GM18511 (cell line): ENCODE measurements around the gene DIS3L2.
"Not testable (repeated sequence)": the region's sequence is repeated elsewhere in the genome, so short reads cannot be mapped to it uniquely, and the experiment has no call there.

ENCODE experiments used
- ATAC-seq: cut with Tn5 transposase; IDR thresholded peaks from one replicate; pipeline ENCODE4 v1.9.1; 2021; ENCODE audit warnings: mild to moderate bottlenecking, moderate library complexity; ENCODE audit not compliant: unreplicated experiment

DIS3L2 gene

DNA sequence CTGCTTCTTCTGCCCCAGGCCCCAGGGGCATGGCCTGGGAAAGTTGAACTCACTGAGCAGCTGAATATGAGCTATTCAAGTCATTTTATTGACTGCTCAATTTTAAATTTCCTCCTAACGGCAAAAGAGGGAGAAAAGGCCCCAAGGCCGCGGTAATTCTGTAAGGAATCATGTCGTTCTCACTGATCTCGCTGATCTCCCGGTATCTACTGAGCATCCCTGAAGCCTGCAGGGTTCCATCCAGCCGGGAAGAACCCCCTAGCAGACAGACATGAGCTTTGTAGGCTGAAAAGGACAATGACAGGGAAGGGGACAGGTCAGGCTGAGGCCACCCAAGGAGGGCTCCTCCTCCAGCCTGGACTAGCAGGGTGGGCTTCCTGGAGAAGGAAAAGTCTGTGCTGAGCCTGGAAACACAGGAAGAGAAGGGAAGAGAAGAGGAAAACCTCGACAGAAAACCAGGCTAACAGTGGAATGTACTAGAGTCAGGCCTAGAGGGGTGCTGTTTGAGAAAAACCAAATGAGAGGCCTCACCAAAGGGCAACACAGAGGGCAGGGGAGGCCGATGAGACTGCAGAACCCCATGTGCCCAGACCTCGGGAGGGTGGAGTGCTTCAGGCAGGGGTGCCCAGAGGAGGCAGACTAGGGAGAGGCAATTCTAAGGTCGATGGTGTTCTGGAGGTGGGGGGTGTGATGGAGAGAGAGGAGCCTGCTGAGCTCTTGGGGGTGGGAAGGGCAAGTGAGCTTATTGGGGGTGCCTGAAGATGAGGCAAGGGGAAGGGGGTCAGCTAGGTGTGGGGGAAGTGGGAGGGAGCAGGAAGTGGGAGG, 32.4 kb upstream of the DIS3L2 start:
- ATAC-seq: no peak

DNA sequence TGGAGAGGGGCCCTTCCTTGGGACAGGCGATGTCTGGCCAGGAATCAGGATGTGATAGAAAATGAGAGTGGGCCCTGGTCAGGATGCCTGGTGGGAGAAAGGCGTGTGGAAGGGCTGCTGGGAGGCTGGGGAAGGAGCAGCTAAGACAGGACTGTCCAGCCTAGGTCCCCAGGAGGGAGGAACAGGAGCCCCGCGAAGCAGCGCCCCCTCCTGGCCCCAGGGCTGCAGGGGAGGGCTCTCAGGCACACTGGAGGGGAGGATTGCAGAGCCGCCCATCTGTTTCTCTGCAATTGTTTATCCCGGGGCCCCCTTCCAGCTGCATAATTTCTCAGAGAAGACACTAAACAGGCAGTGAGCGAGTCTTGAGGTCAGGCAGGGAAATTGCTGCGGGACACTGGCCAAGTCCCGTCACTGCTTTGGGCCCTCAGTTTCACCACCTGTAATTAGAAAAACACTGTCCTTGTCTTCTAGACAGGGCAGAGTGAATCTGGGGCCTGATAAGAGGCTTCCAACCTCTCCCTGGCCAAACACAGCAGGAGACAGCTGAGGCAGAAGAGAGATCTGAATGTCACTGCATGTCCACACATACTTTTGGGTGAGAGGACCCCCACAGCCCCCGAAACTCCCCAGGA, 31.4 kb upstream of the DIS3L2 start:
- ATAC-seq: no peak

DNA sequence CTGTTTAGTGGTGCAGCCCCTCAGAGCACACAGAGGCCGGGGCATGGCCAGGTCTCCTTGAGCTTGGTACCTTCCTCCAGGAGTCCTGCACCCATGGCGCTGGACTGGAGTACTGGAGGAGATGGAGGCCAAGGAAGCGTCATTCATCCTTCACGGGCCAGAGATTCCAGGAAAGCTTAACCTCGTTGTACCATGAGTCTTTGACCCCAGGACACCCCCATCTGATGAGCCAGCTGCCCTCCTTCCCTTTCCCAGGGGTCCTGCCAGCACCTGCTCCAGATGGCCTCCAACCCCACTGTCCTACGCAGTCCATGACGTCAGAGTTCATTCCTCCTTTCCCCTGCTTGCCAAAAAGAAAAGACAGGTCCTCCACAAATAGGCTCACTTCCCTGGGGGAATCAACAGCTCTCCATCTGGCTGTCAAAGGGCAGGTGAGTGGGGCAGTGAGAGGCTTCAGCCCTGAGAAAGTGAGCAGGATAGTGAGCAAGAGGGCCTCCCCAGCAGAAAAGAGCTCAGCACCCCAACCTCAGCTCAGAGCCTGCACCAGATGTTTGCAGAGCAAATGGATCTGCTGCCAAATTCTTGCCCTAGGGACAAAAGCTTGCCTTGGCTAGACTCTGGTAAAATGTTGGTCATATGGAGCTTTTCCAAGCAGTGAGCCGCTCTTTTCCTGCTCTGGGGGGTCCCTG, 30.8 kb upstream of the DIS3L2 start:
- no peak for ATAC-seq

DNA sequence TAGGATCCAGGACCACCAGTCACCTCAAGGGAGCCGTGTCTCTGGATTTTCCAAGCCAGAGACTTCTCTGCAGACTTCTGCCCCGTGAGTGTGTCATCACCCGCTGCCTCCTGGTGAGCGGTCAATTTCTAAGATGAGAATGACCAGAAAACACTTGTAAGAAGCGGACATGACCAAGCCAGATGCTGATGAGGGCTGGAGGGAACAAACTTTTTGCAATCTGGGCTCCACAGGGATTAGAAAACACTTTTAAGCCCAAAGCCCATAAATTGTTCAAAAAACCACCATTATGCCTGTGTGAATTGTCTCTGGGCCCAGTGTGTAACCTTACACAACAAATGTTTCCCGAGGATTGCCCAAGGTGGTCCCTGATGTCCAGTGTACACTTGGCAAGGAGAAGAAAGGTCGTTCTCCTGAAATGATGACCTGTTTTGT, 30.0 kb upstream of the DIS3L2 start:
- ATAC-seq: no peak

DNA sequence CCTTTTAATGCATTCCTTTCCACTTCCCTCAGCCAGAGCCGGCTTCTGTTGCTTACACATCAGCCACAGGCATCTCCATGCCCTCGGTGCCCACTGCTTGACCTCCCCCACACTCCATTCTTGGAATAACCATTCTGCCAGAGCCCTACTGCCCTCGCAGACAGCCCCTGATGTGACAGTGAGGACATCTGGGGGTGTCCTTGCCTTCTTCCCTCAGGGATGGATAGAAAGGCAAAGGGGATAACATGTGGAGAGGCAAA, 28.9 kb upstream of the DIS3L2 start:
- no peak for ATAC-seq

DNA sequence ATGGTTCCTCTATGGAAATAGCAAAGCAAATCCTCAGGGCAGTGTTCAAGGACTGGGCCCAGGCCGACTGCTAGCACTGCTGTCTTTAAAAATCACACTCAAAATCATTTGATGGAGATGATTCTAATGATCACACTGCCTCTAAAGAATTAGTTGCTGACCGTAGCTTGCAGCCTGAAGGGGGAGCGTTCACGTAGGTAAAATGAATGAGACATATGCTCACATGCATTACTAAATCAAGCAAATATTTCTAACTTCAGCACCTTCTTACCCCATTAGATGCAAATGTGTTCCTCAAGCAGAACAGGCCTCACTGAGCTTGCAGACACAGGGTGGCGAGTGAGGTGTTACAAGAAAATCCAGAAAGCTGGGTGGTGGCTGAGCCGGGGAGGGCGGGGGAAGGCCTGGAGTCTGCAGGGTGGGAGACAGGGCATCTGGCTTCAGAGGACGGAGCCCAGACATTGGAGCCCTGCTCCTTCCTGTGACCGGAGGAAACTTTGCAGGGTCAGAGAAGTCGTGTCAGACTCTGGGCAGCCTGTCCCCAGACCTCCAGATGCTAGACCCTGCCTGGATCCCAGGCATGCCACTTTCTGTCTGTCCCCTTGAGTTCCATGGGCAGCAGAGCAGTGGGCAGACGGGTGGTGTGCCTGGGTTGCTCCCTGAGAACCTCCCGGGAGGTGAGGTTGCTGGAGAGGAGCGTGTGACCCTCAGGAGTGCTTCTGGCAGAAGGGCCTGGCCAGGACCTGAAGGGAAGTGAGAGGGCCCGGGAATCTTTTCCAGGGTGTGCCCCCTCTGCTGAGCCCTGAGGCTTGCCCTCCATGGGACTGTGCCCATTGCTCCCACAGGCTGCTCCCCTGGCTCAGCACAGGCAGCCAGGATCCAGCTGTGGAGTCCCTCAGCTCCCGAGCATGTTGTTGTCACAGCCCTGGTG, 28.3 kb upstream of the DIS3L2 start:
- no peak for ATAC-seq

DNA sequence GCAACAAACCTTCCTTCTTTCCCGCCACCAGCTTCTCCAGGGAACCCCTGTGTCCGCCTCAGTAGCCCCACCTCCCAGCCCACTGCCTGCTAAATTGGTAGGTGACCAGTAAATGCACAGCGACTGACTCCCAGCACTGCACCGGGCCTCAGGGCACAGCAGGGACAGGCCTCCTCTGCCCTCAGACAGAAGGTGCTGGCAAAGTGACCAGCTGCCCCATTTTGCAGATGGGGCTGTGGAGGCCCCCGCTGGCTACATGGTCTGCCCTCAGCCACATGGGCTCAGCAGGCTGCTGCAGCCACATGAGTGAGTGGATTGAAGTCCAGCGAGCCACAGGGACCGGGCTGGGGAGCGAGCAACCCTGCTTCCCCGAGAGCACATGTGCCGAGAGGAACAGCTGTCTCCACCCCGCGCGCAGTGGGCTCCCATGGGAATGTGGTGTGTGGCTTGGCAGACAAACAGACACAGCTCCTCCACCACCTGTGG, 27.6 kb upstream of the DIS3L2 start:
- no peak for ATAC-seq

DNA sequence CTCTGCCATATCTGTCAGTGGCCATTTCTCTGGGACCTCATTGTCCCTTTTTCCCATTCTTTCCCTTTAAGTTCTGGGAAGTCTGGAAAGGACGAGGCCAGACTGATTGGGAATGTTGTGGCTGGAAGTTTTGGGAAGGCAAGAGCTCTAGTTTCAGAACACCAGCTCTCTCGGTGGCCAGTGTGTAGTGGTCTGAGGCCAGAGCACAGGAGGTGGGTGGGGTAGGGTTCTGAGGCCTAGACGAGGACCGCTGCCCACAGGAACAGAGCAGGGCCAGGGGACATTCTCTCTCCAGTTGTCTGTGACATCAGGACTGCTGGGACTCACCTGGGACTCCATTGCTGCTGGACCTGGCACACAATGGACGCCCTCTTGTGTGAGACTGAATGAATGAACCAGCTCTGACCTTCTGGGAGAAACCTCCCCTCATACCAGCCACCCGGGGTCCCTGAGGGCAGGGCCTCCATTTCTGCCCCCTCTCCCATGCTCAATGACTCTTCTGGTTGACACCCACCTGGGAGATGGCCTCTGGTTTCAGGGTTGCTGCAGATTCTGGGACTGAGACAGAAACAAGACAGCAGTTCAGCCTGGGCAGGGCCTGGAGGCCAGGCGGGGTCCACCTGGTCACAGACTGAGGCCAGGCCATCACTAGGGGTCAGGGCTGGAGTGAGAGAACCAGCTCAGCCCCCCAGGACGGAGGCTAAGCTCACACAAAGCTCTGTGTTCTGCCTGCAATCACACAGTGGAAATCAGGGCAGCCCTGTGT, 26.9 kb upstream of the DIS3L2 start:
- no peak for ATAC-seq

DNA sequence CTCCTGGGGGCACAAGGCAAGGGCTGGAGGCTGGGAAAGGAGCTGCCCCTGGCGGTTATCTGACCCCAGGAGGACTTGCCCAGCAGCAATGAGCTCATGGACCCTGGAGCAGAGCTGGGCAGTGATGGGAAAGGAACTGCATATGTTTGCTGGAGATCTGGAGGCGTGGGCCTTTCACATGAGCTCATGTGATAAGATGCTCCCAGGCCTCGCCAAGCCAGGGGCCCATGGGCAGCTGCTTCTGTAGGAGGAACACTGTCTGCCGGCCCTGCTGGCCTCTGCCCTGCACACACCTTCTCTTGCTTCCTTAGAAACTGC, 26.3 kb upstream of the DIS3L2 start:
- ATAC-seq: no peak

DNA sequence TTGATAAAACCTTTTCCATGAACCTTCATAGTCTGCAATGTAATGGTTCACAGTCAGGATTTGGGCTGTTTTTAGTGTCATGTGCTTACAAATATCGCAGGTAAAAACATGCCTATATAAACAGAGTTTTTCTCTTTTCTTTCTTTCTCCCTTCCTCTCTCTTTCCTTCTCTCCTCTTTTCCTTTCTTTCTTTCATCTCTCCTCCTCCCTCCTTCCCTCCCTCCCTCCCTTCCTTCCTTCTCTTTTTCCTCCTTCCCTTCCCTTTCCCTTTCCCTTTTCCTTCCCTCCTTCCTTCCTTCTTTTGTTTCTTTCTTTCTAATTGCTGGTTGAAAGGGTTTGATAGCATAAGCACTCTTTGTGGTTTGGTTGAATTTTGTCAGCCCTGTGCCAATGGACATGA, 25.7 kb upstream of the DIS3L2 start:
- no peak for ATAC-seq

DNA sequence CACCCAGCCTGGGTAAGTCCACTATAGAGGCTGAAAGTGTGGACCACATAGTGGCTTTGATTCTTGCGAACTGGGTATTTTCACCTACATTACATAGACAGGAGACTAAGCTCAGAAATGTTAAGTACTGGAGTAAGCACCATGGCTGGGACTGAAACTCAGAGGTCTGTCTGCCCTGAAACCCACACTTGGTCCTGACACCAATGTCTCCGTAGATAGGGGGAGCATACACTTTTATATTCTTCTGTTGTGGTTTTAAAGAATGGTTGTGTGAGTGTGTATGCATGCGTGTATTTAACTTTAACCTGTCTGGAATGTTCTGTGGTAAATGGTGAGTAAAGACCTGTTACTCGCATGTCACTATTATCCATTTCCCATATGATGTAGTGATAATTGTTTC, 25.0 kb upstream of the DIS3L2 start:
- ATAC-seq: no peak

DNA sequence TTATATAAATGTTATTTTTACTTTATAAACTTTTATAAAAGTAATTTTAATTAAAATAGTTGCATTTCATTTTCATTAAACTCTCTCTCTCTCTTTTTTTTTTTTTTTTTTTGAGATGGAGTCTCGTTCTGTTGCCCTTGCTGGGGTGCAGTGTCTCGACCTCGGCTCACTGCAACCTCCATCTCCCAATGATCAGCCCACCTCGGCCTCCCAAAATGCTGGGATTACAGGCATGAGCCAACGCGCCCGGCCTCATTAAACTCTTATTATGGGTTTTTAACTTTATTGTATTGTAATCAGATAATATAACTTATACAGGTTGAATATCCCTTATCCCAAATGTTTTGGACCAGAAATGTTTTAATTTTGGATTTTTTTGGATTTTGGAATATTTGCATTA, 24.5 kb upstream of the DIS3L2 start:
- ATAC-seq: no peak

DNA sequence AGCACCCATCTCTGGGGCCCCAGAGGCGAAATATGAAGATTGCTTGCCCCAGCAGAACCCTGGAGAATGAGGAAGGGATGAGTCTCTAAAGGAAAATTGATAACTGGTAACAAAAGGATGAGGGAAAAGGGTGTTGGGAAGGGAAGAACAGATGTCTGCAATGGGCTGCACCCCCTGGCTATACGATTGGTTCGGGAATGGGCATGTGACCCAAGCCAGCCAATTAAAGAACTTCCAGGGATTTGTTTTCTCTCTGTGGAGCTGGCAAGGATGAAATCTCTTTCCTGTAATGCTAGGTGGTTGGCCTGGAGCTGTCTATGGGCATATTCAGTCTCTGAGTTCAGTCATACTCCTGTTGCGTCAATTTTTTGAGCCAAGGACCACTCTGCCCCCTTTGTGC, 22.5 kb upstream of the DIS3L2 start:
- no peak for ATAC-seq

DNA sequence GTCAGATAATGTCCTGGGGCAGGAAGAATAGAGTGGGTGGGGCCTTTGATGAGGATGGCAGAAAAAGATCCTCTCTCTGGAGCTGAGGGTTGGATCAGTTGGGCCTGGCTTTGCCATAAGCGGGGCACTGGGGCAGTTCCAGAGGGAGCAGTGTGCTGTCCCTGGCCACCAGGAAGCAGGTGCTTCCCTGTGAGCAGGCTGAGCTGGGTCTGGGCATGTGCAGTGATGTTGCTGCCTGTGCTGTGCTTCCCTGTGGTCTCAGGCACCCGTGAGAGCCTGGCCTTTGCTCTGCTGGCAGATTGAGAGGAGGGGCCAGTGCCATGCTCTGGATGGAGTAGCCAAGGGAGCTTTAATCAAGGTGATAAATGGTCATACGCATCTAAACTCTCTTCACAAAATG, 20.7 kb upstream of the DIS3L2 start:
- no peak for ATAC-seq

DNA sequence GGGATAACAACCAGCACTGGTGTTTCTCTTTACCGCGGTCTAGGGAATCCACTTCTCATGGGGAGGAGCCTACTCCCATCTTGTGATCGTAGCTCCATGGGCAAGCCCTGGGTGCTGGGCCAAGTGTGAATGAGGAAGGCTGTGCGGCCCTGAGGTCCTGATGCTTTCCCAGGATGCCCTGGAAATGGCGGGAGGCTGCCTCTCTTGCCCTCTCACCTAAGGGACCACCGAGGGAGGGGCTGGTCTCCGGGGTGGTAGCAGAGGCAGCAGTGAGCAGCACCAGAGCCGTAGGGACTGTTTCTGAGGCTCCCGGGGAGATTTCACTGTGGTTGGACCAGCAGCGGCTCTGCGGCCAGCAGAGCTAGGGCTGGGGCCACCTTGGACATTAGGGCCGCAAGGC, 19.8 kb upstream of the DIS3L2 start:
- no peak for ATAC-seq

DNA sequence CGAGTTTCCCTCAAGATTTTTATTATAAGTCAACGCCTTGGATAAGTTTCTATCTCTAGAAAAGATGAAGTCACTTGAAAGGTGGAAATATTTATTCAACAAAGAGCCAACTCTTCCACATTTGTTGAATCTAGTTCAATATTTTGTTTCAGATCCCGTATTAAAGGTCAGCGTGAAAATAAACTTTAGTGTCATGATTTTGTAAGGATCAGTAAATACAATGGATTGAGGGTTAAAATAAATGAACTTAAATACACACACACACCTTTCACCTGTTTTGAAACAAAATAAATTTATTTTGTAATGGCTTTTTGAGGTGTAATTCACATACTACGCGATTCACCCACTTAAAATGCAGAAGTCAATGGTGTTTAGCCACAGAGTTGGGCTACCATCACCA, 19.3 kb upstream of the DIS3L2 start:
- ATAC-seq: no peak

DNA sequence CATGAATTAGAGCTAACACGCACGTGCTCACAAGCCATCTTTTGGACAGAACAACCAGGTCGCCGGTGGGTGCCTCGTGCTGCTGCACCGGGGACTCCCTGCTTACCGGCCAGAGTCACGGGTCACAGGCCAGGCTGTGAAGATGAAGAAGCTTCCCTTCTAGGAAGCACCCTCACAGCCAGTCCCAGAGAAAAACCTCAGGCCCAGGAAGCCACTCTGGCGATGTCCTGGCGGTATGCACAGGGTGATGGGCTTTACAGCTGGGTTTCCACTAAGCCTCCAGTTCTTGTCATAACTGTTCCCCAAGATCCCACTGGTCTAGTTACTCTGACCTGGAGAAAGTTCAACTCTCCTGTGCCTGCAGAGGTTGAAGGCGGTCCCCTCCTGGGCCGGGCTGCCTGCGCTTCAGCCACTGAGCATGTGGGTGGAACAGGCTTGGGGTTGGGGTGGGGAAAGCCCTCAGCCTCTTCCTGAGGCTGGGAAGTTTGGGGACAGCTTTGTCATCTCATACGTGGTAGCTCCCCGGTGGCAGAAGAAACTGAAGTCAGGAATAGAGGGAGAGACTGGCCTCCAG, 15.2 kb upstream of the DIS3L2 start:
- no peak for ATAC-seq

DNA sequence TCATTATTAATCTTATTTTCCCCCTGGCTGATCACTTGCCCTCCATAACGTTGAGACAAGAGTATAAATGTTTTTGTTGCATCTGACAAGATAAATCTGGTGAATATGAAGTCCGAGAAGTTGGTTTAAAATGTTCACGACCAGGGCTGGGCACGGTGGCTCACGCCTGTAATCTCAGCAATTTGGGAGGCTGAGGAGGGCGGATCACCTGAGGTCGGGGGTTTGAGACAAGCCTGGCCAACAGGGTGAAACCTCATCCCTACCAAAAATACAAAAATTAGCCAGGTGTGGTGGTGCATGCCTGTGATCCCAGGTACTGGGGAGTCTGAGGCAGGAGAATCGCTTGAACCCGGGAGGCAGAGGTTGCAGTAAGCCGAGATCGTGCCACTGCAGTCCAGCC, 14.4 kb upstream of the DIS3L2 start:
- ATAC-seq: not testable (repeated sequence)

DNA sequence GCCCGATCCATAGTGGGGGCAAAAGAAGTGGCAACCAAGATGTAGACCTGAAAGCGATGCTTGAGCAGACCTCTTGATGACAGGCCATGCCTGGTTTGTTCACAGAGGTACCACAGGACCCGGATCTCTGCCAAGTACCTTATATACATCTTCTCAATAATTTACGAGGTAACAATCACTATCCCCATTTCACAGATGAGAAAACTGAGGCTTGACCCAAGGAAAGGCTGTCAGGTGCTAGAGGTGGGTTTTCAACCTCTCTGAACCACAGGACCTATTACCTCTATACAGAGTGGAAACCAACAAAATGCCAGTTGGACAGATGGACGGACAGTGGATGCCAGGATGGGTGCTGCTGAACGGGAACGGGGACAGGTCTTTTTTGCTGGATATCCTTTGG, 13.8 kb upstream of the DIS3L2 start:
- ATAC-seq: no peak

DNA sequence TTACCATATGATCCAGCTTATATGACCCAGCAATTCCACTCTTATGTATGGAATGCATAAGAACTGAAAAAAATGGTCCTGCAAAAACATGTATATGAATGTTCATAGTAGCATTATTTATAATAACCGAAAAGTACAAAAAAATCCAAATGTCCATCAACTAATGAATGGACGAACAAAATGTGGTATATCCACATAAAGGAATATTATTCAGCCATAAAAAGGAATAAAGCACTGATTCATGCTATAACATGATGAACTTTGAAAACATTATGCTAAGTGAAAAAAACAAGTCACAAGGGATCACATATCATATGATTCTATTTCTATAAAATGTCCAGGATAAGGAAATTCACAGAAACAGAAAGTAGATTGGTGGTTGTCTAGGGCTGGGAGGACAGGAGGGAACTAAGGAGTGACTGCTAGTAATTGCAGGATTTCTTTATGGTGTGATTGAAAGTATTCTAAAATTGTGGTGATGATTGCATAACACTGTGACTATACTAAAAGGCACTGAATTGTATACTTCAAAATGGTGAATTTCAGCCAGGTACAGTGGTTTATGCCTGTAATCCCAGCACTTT, 10.0 kb upstream of the DIS3L2 start:
- no peak for ATAC-seq
